SK-N-SH treated with all-trans-retinoic acid at 6 μM for 48 hours (cell line): ENCODE results near the gene GNMT.

ENCODE experiments used
- ATAC-seq: fragments of 200-7000 bp; cut with Tn5 transposase; 3 replicates; pipeline ENCODE4 v1.9.1; 2020; ENCODE audit warnings: mild to moderate bottlenecking, moderate library complexity
- ARNTL ChIP-seq: fragments of 450-650 bp; formaldehyde crosslinking; IDR thresholded peaks from 2 replicates; pipeline ENCODE4 v1.5.0; 2020; ENCODE audit warnings: low read depth, mild to moderate bottlenecking, moderate library complexity, borderline replicate concordance
- BACH2 ChIP-seq: fragments of 250-450 bp; sonication (Bioruptor Pico); IDR thresholded peaks from 2 replicates; pipeline ENCODE4 v1.9.0; 2021; ENCODE audit warnings: mild to moderate bottlenecking, borderline replicate concordance
- CSDC2 ChIP-seq: fragments of 250-450 bp; sonication (Bioruptor Pico); IDR thresholded peaks from 2 replicates; pipeline ENCODE4 v1.5.0; 2020; ENCODE audit warnings: mild to moderate bottlenecking, moderate library complexity
- ESRRG ChIP-seq: fragments of 250-450 bp; sonication (Bioruptor Pico); IDR thresholded peaks from 2 replicates; pipeline ENCODE4 v1.6.1; 2021; ENCODE audit warnings: mild to moderate bottlenecking
- GLIS3 ChIP-seq: fragments of 250-450 bp; sonication (Bioruptor Pico); IDR thresholded peaks from 2 replicates; pipeline ENCODE4 v1.5.0; 2020; ENCODE audit warnings: mild to moderate bottlenecking, moderate library complexity
- ISL1 ChIP-seq: fragments of 250-450 bp; sonication (Bioruptor Pico); IDR thresholded peaks from 2 replicates; pipeline ENCODE4 v2.1.2; 2022; ENCODE audit warnings: mild to moderate bottlenecking, moderate library complexity
- OSR1 ChIP-seq: fragments of 250-450 bp; sonication (Bioruptor Pico); IDR thresholded peaks from 2 replicates; pipeline ENCODE4 v1.8.0; 2022; ENCODE audit warnings: moderate library complexity, mild to moderate bottlenecking, inconsistent platforms
- PPARA ChIP-seq: fragments of 250-450 bp; sonication (Bioruptor Pico); IDR thresholded peaks from 2 replicates; pipeline ENCODE4 v1.5.0; 2020; ENCODE audit warnings: mild to moderate bottlenecking, borderline replicate concordance
- RARB ChIP-seq: fragments of 250-450 bp; sonication (Bioruptor Pico); IDR thresholded peaks from 2 replicates; pipeline ENCODE4 v1.8.0; 2021; ENCODE audit warnings: mild to moderate bottlenecking, moderate library complexity
- SNAI2 ChIP-seq: fragments of 250-450 bp; sonication (Bioruptor Pico); IDR thresholded peaks from 2 replicates; pipeline ENCODE4 v1.5.0; 2020; ENCODE audit warnings: mild to moderate bottlenecking, moderate library complexity
- TCF4 ChIP-seq: fragments of 250-450 bp; sonication (Bioruptor Pico); IDR thresholded peaks from 2 replicates; pipeline ENCODE4 v1.8.0; 2021; ENCODE audit warnings: mild to moderate bottlenecking, moderate library complexity, borderline replicate concordance
- TOX ChIP-seq: fragments of 250-450 bp; sonication (Bioruptor Pico); IDR thresholded peaks from 2 replicates; pipeline ENCODE4 v1.8.0; 2021; ENCODE audit warnings: mild to moderate bottlenecking, moderate library complexity, borderline replicate concordance
- ZC3H10 ChIP-seq: fragments of 250-450 bp; sonication (Bioruptor Pico); IDR thresholded peaks from 2 replicates; pipeline ENCODE4 v1.5.1; 2021; ENCODE audit warnings: mild to moderate bottlenecking, moderate library complexity
- ZFP3 ChIP-seq: fragments of 250-450 bp; sonication (Bioruptor Pico); IDR thresholded peaks from 2 replicates; pipeline ENCODE4 v1.5.0; 2020; ENCODE audit warnings: mild to moderate bottlenecking, moderate library complexity
- ZFP30 ChIP-seq: fragments of 450-650 bp; formaldehyde crosslinking; IDR thresholded peaks from 2 replicates; pipeline ENCODE4 v1.5.0; 2022; ENCODE audit warnings: mild to moderate bottlenecking, moderate library complexity
- ZNF565 ChIP-seq: fragments of 450-650 bp; formaldehyde crosslinking; conservative IDR thresholded peaks from 2 replicates; pipeline ENCODE4 v1.5.0; 2020; ENCODE audit warnings: low read depth, mild to moderate bottlenecking, moderate library complexity
- ZNF70 ChIP-seq: fragments of 450-650 bp; formaldehyde crosslinking; IDR thresholded peaks from 2 replicates; pipeline ENCODE4 v1.5.0; 2020; ENCODE audit warnings: mild to moderate bottlenecking, moderate library complexity
- ZNF8 ChIP-seq: fragments of 450-650 bp; formaldehyde crosslinking; IDR thresholded peaks from 2 replicates; pipeline ENCODE4 v1.5.0; 2020; ENCODE audit warnings: mild to moderate bottlenecking, moderate library complexity
- TF ChIP-seq, protein P1 (sequence below): fragments of 250-450 bp; sonication (Bioruptor Pico); IDR thresholded peaks from 2 replicates; pipeline ENCODE4 v1.5.1; 2020; ENCODE audit warnings: low read depth, mild to moderate bottlenecking, moderate library complexity
- TF ChIP-seq, protein P2 (sequence below): fragments of 250-450 bp; sonication (Bioruptor Pico); IDR thresholded peaks from 2 replicates; pipeline ENCODE4 v1.5.0; 2020; ENCODE audit warnings: mild to moderate bottlenecking, moderate library complexity
- TF ChIP-seq, protein P3 (sequence below): fragments of 250-450 bp; sonication (Bioruptor Pico); IDR thresholded peaks from 2 replicates; pipeline ENCODE4 v1.8.0; 2020; ENCODE audit warnings: mild to moderate bottlenecking, moderate library complexity, borderline replicate concordance
- TF ChIP-seq, protein P4 (sequence below): fragments of 250-450 bp; sonication (Bioruptor Pico); IDR thresholded peaks from 2 replicates; pipeline ENCODE4 v1.8.0; 2021; ENCODE audit warnings: low read depth, mild to moderate bottlenecking, moderate library complexity, borderline replicate concordance
- TF ChIP-seq, protein P5 (sequence below): fragments of 250-450 bp; sonication (Bioruptor Pico); IDR thresholded peaks from 2 replicates; pipeline ENCODE4 v1.5.1; 2021; ENCODE audit warnings: mild to moderate bottlenecking, moderate library complexity

Gene GNMT

DNA sequence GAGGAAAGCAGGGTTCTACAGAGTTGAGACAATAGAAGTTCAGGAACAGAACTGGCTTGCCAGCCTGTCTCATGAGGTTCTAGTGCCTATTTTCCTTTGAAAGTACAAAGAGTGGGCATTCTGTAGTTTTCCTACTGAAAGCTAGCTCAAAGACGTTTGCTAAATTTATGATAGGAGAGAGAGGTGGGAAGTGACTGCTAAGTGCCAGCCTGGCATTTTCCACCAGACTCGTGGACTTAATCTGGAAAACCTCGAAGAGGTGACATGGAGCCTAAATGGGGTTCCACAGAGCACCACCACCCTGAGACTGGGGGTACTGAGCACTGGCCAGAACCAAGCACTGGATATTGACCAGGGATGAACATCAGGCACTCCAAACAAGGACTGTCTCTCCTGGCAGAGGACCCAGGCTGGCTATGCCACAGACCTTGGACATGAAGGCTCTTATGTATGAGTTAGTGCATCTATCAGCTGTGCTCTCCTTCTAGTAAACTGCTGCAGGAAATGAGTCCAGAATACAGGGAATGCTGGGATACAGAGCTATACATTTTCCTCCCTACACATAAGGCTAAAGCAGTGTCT, 11.3 kb downstream of the GNMT start:
- TF ChIP-seq ZNF8 (CRISPR knock-in tag) = no peak
- no peak for TF ChIP-seq SNAI2 (CRISPR knock-in tag)
- no peak for TF ChIP-seq OSR1
- TF ChIP-seq TCF4 (CRISPR knock-in tag) = no peak
- TF ChIP-seq CSDC2 (CRISPR knock-in tag) = no peak
- TF ChIP-seq ZC3H10 (CRISPR knock-in tag) = no peak
- TF ChIP-seq PPARA = no peak
- no peak for TF ChIP-seq GLIS3
- TF ChIP-seq RARB = no peak
- no peak for TF ChIP-seq ESRRG (CRISPR knock-in tag)
- TF ChIP-seq, protein P1, sequence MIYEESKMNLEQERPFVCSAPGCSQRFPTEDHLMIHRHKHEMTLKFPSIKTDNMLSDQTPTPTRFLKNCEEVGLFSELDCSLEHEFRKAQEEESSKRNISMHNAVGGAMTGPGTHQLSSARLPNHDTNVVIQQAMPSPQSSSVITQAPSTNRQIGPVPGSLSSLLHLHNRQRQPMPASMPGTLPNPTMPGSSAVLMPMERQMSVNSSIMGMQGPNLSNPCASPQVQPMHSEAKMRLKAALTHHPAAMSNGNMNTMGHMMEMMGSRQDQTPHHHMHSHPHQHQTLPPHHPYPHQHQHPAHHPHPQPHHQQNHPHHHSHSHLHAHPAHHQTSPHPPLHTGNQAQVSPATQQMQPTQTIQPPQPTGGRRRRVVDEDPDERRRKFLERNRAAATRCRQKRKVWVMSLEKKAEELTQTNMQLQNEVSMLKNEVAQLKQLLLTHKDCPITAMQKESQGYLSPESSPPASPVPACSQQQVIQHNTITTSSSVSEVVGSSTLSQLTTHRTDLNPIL (CRISPR knock-in tag) = no peak
- no peak for TF ChIP-seq ZFP3
- no peak for TF ChIP-seq ZNF70 (CRISPR knock-in tag)
- TF ChIP-seq, protein P2, sequence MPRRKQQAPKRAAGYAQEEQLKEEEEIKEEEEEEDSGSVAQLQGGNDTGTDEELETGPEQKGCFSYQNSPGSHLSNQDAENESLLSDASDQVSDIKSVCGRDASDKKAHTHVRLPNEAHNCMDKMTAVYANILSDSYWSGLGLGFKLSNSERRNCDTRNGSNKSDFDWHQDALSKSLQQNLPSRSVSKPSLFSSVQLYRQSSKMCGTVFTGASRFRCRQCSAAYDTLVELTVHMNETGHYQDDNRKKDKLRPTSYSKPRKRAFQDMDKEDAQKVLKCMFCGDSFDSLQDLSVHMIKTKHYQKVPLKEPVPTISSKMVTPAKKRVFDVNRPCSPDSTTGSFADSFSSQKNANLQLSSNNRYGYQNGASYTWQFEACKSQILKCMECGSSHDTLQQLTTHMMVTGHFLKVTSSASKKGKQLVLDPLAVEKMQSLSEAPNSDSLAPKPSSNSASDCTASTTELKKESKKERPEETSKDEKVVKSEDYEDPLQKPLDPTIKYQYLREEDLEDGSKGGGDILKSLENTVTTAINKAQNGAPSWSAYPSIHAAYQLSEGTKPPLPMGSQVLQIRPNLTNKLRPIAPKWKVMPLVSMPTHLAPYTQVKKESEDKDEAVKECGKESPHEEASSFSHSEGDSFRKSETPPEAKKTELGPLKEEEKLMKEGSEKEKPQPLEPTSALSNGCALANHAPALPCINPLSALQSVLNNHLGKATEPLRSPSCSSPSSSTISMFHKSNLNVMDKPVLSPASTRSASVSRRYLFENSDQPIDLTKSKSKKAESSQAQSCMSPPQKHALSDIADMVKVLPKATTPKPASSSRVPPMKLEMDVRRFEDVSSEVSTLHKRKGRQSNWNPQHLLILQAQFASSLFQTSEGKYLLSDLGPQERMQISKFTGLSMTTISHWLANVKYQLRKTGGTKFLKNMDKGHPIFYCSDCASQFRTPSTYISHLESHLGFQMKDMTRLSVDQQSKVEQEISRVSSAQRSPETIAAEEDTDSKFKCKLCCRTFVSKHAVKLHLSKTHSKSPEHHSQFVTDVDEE (CRISPR knock-in tag) = no peak
- TF ChIP-seq, protein P3, sequence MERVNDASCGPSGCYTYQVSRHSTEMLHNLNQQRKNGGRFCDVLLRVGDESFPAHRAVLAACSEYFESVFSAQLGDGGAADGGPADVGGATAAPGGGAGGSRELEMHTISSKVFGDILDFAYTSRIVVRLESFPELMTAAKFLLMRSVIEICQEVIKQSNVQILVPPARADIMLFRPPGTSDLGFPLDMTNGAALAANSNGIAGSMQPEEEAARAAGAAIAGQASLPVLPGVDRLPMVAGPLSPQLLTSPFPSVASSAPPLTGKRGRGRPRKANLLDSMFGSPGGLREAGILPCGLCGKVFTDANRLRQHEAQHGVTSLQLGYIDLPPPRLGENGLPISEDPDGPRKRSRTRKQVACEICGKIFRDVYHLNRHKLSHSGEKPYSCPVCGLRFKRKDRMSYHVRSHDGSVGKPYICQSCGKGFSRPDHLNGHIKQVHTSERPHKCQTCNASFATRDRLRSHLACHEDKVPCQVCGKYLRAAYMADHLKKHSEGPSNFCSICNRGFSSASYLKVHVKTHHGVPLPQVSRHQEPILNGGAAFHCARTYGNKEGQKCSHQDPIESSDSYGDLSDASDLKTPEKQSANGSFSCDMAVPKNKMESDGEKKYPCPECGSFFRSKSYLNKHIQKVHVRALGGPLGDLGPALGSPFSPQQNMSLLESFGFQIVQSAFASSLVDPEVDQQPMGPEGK (CRISPR knock-in tag) = no peak
- no peak for TF ChIP-seq ARNTL (CRISPR knock-in tag)
- TF ChIP-seq ZNF565 = no peak
- TF ChIP-seq ZFP30 = no peak
- no peak for ATAC-seq

DNA sequence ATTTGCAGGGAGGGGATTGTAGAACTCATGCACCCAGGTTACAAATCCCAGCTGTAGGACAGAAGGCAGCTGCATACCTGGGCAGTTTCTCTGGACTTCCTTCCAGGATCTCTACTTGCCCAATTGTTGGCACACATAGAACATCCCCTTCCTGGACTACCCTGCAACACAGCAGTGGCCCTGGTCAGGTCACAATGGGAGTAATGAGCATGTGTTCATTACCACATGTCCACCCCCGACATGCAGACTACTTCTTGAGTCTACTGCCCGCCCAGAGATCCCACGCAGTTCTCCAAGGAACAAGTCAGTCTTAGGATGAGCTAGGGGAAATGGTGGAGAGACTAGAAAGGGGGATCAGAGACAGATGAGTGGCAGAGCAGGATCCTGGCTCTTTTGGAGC, 13.4 kb downstream of the GNMT start:
- ATAC-seq = no peak
- no peak for TF ChIP-seq ESRRG (CRISPR knock-in tag)
- no peak for TF ChIP-seq BACH2 (CRISPR knock-in tag)
- no peak for TF ChIP-seq ARNTL (CRISPR knock-in tag)
- TF ChIP-seq ZFP3 = no peak
- TF ChIP-seq, protein P4, sequence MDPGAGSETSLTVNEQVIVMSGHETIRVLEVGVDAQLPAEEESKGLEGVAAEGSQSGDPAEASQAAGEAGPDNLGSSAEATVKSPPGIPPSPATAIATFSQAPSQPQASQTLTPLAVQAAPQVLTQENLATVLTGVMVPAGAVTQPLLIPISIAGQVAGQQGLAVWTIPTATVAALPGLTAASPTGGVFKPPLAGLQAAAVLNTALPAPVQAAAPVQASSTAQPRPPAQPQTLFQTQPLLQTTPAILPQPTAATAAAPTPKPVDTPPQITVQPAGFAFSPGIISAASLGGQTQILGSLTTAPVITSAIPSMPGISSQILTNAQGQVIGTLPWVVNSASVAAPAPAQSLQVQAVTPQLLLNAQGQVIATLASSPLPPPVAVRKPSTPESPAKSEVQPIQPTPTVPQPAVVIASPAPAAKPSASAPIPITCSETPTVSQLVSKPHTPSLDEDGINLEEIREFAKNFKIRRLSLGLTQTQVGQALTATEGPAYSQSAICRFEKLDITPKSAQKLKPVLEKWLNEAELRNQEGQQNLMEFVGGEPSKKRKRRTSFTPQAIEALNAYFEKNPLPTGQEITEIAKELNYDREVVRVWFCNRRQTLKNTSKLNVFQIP (CRISPR knock-in tag) = no peak
- no peak for TF ChIP-seq ZNF8 (CRISPR knock-in tag)
- TF ChIP-seq TOX (CRISPR knock-in tag) = no peak
- TF ChIP-seq, protein P3 (CRISPR knock-in tag) = no peak
- TF ChIP-seq PPARA = no peak
- no peak for TF ChIP-seq OSR1
- TF ChIP-seq ISL1 = no peak
- TF ChIP-seq, protein P5, sequence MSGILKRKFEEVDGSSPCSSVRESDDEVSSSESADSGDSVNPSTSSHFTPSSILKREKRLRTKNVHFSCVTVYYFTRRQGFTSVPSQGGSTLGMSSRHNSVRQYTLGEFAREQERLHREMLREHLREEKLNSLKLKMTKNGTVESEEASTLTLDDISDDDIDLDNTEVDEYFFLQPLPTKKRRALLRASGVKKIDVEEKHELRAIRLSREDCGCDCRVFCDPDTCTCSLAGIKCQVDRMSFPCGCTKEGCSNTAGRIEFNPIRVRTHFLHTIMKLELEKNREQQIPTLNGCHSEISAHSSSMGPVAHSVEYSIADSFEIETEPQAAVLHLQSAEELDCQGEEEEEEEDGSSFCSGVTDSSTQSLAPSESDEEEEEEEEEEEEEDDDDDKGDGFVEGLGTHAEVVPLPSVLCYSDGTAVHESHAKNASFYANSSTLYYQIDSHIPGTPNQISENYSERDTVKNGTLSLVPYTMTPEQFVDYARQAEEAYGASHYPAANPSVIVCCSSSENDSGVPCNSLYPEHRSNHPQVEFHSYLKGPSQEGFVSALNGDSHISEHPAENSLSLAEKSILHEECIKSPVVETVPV (CRISPR knock-in tag) = no peak
- no peak for TF ChIP-seq TCF4 (CRISPR knock-in tag)
